D721Med (cell line): ENCODE measurements around the gene TBL1X.

Experiments used
- DNase-seq: peaks from one replicate; pipeline ENCODE4 v3.0.0; 2011; ENCODE audit warnings: low spot score; ENCODE audit not compliant: insufficient read length
- FAIRE-seq: peaks from 2 replicates; lab custom pipeline; 2011; peaks lifted over from hg19 to GRCh38; lab: Jason Lieb, UNC
- TF ChIP-seq, protein P1 (sequence below): IDR thresholded peaks from 2 replicates; pipeline ENCODE4 v1.5.1; 2012; ENCODE audit warnings: mild to moderate bottlenecking, control low read depth; ENCODE audit not compliant: insufficient read depth; ENCODE audit errors: missing control alignments

Gene TBL1X

DNA sequence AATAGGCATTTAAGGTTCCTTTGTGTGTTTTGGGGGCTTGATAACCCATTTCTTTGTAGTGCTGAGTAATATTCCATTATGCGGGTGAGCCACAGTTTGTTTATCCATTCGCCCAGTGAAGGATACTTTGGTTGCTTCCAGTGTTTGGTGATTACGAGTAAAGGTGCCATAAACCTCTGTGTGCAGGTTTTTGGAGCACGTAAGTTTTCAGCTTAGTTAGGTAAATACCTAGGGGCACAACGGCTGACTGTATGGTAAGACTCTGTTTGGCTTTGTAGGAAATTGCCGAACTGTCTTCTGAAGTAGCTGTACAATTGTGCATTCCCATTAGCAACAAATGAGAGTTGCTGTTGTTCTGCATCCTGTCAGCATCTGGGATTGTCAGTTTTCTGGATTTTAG lies 3.8 kb upstream of the TBL1X start:
- TF ChIP-seq, protein P1, sequence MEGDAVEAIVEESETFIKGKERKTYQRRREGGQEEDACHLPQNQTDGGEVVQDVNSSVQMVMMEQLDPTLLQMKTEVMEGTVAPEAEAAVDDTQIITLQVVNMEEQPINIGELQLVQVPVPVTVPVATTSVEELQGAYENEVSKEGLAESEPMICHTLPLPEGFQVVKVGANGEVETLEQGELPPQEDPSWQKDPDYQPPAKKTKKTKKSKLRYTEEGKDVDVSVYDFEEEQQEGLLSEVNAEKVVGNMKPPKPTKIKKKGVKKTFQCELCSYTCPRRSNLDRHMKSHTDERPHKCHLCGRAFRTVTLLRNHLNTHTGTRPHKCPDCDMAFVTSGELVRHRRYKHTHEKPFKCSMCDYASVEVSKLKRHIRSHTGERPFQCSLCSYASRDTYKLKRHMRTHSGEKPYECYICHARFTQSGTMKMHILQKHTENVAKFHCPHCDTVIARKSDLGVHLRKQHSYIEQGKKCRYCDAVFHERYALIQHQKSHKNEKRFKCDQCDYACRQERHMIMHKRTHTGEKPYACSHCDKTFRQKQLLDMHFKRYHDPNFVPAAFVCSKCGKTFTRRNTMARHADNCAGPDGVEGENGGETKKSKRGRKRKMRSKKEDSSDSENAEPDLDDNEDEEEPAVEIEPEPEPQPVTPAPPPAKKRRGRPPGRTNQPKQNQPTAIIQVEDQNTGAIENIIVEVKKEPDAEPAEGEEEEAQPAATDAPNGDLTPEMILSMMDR, result no peak
- FAIRE-seq, result no peak

DNA sequence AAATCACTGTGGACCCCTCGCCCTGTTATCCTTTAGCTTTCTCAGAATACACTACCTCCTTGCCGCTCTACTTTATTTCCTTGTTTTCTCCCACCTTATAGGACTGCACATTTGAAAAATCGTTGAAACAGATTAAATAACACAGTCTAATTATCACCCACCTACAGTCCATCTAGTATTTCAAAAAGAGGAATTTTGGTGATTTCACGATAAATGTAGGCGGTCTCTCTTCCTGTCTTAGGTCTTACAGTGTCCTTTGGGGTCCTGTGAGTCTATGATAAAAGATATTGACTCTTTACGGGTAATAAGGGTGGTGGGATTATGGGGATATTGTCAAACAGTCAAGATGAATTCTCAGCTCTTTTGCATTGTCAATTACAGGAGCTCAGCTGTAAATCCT lies 2.4 kb upstream of the TBL1X start:
- DNase-seq, result no peak
- TF ChIP-seq, protein P1, result no peak
- FAIRE-seq, result no peak

More for the DNA sequence above, 3.8 kb upstream of the TBL1X start:
- DNase-seq, result no peak

DNA sequence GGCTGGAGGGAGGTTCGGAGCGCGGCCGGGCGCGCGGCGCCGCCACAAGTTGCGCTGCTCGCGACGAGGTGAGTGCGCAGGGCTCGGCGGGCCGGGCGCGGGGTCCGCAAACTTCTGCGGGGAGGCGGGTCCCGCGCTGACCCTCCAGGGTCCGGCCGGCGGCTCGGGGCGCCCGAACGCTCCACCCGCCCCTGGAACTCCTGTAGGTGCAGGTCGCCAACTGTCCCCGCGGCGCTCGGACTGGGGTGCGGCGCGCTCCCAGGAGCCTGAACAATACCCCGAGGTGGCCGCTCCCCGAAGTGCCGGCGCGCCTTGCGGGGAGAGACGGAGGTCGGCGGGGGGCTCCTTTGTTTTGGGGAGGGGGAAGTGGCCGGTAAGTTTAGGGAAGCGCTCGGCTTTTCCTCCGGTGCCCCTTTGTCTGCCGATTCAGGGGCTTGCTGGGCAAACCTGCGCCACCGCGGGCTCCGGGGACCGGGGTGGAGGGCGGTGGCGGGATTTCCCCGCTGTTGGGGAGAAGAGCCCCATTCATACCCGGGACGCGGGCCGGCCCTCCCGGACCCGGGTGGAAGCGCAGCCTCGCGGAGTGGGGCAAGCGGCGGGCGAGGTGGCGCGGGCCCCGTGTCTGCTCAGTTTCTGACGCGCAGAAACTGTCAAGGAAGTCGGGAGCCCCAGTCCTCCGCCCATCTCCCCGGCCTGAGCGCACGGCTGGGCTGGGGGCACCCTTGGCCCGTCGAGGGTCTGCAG lies 694 bp downstream of the TBL1X start:
- TF ChIP-seq, protein P1, result no peak
- FAIRE-seq (no peak), DNase-seq (no peak)

DNA sequence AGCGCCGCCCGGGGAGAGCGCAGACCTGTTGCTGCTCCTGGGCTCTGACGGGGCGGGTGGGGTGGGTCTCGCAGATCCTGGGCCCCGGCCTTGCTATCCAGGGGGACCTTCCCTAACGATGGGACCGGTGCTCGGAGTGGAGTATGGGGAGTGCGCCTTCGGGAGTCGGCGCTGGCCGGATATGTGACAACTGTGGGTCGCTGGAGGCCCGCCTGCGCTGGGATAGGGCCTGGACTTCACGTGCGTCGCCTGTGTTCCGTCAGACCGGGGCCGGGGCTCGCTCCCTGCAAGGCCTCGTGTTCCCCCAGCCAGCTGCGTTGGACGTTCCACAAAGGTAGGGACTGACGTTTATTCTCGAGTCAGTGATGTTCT lies 1.3 kb downstream of the TBL1X start:
- no peak for FAIRE-seq
- TF ChIP-seq, protein P1, result no peak
- DNase-seq, result no peak

GRCh38 chrX:9466736-9467135 lies 1.9 kb downstream of the TBL1X start:
- DNase-seq (no peak), FAIRE-seq (no peak)
- TF ChIP-seq, protein P1, result no peak

DNA sequence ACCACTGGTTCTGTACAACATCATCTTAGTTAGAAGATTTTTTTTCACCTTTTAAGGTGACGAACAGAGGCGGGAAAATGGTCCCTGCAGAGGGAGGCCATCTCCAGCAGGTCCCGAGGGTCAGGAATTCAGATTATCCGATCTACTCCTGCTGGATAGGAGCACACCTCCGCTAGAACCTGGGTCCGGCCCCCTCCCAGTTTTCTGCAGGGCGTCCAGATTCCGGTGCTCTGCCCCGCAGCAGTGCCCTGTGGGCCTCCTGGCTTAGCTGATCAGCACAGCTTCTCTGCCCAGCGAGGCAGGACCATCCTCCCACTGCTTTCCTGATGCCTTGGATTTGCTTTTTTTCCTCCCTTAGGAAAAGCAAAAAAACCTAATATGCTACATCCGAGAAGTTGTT lies 2.3 kb downstream of the TBL1X start:
- no peak for FAIRE-seq
- DNase-seq, result no peak
- TF ChIP-seq, protein P1, result no peak

GRCh38 chrX:9467751-9468150 lies 2.9 kb downstream of the TBL1X start:
- FAIRE-seq (no peak), DNase-seq (no peak)
- TF ChIP-seq, protein P1, result no peak
